C4-2B (cell line): Measurements from ENCODE around the gene PARD3.

Experiments used
- ZFX ChIP-seq: fragments of 450-650 bp; IDR thresholded peaks from 2 replicates; pipeline ENCODE4 v1.6.1; 2017
- TF ChIP-seq, protein P1 (sequence below): fragments of 450-650 bp; conservative IDR thresholded peaks from 2 replicates; pipeline ENCODE4 v1.5.1; 2017; ENCODE audit warnings: mild to moderate bottlenecking

GRCh38 chr10:34213805-34214197, 601.3 kb downstream of the PARD3 start:
- TF ChIP-seq, protein P1, sequence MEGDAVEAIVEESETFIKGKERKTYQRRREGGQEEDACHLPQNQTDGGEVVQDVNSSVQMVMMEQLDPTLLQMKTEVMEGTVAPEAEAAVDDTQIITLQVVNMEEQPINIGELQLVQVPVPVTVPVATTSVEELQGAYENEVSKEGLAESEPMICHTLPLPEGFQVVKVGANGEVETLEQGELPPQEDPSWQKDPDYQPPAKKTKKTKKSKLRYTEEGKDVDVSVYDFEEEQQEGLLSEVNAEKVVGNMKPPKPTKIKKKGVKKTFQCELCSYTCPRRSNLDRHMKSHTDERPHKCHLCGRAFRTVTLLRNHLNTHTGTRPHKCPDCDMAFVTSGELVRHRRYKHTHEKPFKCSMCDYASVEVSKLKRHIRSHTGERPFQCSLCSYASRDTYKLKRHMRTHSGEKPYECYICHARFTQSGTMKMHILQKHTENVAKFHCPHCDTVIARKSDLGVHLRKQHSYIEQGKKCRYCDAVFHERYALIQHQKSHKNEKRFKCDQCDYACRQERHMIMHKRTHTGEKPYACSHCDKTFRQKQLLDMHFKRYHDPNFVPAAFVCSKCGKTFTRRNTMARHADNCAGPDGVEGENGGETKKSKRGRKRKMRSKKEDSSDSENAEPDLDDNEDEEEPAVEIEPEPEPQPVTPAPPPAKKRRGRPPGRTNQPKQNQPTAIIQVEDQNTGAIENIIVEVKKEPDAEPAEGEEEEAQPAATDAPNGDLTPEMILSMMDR = no peak
- no peak for TF ChIP-seq ZFX
